GM21526 (cell line): Measurements from ENCODE around the gene TOP1.
"Not testable (repeated sequence)": the region's sequence is repeated elsewhere in the genome, so short reads cannot be mapped to it uniquely, and the experiment has no call there.

ENCODE experiments used
- ATAC-seq: cut with Tn5 transposase; IDR thresholded peaks from one replicate; pipeline ENCODE4 v1.9.1; 2021; ENCODE audit warnings: moderate library complexity; ENCODE audit not compliant: unreplicated experiment, low FRiP score

Gene TOP1

DNA sequence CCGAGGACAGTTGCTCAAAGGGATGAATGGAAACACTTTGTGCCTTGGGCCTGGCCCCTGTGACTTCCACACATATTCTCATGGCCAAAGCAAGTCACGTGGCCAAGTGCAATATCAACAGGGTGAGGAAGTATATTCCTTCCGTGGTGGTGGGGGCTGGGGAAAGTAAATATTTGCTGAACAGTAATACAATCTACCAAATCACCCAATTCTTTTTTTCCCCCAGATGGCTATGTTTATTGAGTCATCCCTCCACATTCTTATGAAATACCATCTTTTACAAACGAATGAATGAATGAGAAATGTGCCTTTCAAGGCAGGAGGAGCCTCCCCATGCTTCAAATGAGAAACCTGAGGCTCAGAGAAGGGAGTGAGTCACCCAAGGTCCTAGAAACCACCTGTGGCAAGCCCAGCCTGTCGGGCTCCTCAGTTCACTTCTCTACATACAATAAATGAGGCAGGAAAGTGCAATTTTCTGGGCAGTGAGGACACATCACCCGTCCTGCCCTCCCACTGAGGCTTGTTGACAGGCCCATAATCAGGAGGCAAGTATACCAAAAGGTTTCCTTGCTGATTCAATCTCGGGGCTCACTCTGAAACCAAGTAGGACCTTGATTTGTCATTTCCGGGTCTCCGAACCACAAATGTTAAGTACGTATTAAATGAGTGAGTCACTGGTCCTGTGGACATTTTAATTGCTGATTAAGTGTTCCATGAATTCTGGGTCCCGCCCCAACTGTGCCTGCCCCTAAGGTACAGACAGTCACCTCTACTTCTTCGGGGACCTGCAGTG, 25.3 kb upstream of the TOP1 start:
- ATAC-seq: peak; percentile 37

GRCh38 chr20:41003936-41004294, 24.7 kb upstream of the TOP1 start:
- ATAC-seq: not testable (repeated sequence)

DNA sequence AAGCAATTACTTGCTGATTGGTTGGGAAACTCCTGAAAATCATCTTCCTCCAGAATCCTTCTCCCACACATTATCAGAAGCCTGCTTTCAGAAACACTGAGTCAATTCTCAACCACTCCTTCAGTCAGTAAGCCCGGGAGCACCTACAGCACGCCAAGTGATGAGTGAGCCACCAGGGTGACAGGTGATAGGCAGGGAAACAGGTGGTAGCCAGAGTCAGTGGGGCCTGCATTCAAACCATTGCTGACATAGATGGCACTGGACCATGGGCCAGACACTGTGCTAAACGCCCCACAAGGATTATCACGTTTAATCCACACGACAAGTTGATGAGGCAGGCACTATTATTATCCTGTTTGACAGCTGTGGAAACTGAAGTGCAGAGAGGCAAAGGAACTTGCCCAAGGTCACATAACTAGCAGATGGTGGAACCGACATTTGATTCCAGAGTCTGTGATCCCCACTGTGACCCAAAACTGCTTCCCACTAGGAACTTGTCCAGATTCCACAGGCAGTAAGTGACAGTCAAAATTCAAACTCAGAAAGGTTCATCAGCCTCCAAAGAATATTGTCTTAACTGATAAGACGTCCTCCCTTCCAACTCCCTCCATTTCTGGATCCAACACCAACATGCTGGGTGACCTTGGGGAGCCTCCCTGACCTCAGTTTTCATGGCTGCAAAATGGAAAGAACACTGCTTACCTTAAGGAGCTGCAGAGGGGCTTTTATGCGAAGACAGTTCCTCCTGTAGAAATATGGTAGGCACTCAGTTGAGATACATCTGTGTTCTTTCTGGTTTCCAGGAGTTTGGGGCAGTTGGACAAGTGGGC, 23.9 kb upstream of the TOP1 start:
- ATAC-seq: no peak

- no peak for ATAC-seq
Measured at GRCh38 chr20:41005361-41005729, 23.3 kb upstream of the TOP1 start.

DNA sequence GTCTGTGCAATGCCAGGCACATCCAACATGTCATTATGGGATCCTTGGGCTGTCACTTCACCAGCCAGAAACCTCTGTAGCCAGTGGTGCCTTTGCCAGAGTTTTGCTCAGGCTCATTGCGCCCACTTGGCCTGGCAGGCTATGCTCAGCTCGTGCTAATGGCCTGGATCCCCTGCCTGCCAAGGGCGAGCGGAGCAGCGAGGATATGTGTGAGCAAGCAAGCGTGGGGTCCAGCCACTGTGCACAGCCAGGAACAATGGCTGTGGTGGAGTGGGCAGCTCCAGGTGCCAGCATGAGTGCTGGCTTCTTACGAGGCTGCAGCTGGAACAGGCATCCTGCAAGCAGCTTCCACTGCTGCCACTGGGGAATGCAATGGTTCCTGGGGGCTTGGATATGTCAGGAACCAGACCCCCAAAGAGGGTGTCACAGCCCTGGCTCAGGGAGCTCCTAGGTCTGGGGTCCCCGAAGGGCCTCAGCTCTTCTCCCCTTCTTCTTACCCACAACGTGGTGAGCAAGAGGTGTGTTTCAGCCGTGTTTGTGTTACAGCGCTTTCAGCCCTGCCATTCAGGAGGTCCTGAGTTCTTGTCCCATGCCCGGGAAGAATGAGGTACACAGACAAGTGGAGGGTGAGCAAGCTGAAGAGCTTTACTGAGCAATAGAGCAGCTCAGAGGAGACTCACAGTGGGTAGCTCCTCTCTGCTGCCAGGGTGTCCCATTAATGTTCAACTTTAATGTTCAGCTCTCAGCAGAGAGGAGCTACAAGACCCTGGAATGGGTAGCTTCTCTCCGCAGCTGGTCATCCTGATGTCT, 22.3 kb upstream of the TOP1 start:
- ATAC-seq: no peak

DNA sequence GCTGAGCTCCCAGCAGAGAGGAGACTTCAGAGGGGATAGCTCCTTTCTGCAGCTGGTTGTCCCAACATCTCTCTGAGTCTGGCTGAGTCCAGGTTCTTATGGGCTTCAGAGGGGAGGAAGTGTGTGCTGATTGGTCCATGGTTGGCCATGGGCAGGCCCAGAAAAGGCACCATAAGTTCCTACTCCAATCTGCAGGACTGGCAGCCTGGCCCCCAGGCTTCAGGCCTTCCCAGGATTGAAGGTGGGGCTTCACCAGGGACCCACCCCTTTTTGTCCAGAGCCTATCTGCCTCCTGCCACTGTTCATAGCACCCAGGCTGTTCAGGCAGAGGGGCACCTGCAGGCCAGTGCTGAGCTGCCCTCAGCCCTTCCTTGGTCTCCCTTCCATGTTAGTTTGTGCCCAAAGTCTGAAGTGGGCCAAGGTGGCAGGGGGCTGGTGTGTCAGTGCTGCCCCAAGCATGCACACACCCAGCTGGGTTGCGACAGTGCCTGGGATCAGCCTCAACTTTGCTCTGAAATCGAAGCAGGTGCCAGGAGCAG, 21.6 kb upstream of the TOP1 start:
- ATAC-seq: no peak

DNA sequence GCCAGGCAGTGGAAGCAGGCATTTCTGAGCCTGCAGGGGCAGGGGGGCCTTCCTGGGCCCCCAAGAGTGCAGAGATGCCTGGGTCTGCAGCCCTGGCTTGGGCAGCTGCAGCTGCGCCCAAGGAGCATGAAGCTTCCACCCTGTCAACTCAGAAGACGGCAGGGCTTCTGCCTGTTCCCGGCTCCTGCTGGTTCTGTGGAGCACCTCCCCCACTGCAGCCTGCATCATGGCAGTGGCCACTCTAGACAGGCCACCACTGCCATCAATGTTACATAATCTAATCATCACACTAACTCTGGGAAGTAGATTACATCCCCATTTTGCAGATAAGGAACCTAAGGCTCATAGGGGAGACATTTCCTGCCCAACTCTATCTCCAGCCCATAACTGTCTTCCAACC, 21.1 kb upstream of the TOP1 start:
- ATAC-seq: no peak

- ATAC-seq: no peak
Measured at GRCh38 chr20:41009946-41010345, 18.7 kb upstream of the TOP1 start.

GRCh38 chr20:41011551-41012067, 17.0 kb upstream of the TOP1 start:
- ATAC-seq: peak; percentile 87

- no peak for ATAC-seq
Measured at GRCh38 chr20:41014561-41015088, 14.0 kb upstream of the TOP1 start.

- ATAC-seq: no peak
Measured at GRCh38 chr20:41017448-41018042, 11.1 kb upstream of the TOP1 start.

DNA sequence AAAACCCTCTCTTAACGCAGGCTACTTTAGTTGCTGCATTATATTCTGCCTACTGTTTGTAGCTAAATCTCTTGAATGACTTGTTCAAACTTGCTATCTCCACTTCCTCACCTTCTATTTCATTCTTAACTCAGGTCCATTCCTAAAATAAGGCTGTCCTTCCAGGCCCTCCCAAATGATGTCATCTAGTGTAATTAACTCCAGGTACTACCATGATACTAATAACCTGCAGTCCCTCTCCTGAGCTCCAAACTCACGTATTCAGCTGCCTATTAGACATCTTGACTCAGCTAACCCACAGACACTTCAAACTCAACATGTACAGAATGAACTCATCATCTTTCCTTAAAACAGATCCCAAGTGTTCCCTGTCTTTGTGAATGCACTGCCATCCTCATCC, 10.5 kb upstream of the TOP1 start:
- ATAC-seq: no peak

GRCh38 chr20:41023549-41023948, 5.1 kb upstream of the TOP1 start:
- no peak for ATAC-seq

- no peak for ATAC-seq
Measured at GRCh38 chr20:41027366-41027765, 1.3 kb upstream of the TOP1 start.

DNA sequence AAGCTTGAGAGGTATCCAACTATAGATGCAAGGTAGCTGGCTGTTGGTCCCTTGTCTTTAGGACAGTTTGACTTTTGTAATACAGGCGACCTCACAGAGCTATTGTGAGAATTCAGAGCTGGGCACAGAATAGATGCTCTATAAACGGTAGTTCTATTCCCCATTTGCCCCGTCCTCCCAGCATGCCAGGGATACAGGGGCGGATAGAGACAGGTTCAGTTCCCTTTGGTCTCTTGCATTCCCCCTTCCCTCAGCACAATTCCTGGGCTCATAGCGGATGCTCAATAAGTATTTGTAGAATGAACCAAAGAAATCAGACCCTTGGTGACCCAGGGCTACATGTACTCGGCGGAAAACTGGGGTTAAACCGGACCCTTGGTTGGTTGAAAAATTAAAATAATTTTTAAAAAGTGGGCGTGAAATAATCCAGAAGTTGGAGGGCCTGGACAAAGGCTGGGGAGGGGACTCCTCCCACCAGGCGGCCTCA, 707 bp upstream of the TOP1 start:
- no peak for ATAC-seq

GRCh38 chr20:41029150-41029901, 704 bp downstream of the TOP1 start:
- peak; percentile 26 for ATAC-seq

- ATAC-seq: no peak
Measured at GRCh38 chr20:41030061-41030460, 1.4 kb downstream of the TOP1 start.

- no peak for ATAC-seq
Measured at GRCh38 chr20:41030531-41031242, 2.1 kb downstream of the TOP1 start.

DNA sequence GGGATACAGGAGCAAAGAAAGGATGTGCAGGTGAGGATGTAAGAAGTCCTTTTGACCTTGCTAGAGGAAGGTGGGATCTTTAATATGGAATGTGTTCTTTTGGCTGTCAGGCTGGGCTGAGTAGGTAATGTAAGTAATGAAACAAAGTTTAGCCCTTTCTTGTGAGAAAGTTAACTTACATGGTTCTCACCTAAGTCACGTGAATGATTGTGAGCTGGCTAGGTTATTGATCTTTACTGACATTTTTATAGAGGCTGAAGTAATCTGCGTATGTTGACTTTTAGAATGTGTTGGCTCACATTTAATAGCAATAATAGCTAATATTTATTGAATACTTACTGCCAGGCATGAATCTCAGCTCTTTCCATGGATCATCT, 2.6 kb downstream of the TOP1 start:
- ATAC-seq: no peak
